HL-60/S4 treated with retinoic acid at 250 ng/mL for 4 days and 3 days (cell line): Measurements from ENCODE around the gene PCBP3.

Source experiments
- in situ Hi-C: fragments of 300-500 bp; cut with MboI; formaldehyde crosslinking; loops from 2 replicates; pipeline ENCODE4 v1.7.0; 2022; ENCODE audit warnings: low sequenced_read_pairs

PCBP3 gene

DNA sequence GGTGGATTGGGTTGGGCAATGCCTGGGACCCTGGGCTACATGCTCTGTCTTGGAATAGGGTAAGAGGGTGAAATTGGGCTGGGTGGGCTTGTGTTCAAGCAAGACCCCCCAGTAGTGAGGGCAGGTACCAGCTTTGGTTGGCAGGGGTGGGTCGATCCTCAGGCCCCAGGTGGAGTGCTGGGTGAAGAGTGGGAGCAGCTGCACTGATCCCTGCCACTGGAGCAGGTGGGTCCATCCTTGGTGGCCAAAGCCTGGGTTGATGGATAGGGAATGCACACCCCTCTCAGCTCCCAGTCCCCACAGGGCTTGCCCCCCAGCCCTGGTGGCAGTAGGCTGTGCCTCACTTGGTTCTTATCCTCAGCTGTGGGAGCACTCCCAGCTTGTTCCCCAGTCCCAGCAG is 135.2 kb downstream of the PCBP3 start:
- in situ Hi-C loops: no loop called here

GRCh38 chr21:45779226-45779625 is 135.7 kb downstream of the PCBP3 start:
- in situ Hi-C loops: no loop called here

DNA sequence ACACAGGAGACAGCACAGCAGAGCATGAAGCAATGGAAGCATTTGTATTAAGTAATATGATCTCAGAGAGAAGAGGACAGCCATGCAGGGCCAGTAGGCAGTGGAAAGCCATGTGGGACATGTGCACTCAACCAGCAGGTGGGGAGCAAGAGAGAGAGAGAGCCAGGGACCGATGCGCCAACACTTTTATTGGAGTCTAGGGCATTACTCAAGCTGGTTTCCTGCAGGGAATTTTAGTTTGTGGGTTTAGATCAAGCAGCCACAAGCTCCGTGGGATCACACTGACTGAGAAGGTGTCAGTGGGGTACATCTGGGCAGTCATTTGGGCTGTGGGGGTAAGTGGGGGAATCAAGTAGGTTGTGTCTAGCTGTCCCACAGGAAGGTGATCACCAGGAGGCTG is 137.1 kb downstream of the PCBP3 start:
- in situ Hi-C loops: no loop called here

GRCh38 chr21:45781741-45782140 is 138.2 kb downstream of the PCBP3 start:
- in situ Hi-C loops: no loop called here

- in situ Hi-C loops: no loop called here
These were observed 143.1 kb downstream of the PCBP3 start for GRCh38 chr21:45786660-45787059.

- in situ Hi-C loops: no loop called here
These were observed 143.8 kb downstream of the PCBP3 start for GRCh38 chr21:45787371-45787770.

DNA sequence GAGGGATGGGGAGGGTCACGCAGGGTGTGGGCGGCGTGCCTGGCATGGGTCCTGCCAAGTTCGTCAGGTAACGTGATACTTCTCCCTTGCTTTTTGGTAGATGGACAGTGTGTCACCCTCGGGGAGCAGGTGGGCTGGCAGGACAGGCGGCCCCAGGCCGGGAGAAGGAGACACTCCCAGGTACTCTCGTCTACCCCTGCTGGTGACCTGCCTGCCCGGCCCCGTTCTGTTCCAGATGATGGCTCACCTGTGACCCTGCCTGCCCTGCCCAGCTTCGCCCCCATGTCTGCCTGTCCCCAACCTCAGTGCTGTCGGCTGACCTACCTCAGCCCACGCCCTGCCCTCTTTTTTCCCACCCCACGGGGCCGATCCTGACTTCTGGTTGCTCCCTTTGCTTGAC is 144.7 kb downstream of the PCBP3 start:
- in situ Hi-C loops: no loop called here

- in situ Hi-C loops: no loop called here
These were observed 145.3 kb downstream of the PCBP3 start for GRCh38 chr21:45788637-45789506.

GRCh38 chr21:45790427-45790826 is 146.9 kb downstream of the PCBP3 start:
- in situ Hi-C loops: no loop called here

GRCh38 chr21:45791562-45792418 is 148.3 kb downstream of the PCBP3 start:
- in situ Hi-C loops: no loop called here

GRCh38 chr21:45792682-45793383 is 149.3 kb downstream of the PCBP3 start:
- in situ Hi-C loops: no loop called here

DNA sequence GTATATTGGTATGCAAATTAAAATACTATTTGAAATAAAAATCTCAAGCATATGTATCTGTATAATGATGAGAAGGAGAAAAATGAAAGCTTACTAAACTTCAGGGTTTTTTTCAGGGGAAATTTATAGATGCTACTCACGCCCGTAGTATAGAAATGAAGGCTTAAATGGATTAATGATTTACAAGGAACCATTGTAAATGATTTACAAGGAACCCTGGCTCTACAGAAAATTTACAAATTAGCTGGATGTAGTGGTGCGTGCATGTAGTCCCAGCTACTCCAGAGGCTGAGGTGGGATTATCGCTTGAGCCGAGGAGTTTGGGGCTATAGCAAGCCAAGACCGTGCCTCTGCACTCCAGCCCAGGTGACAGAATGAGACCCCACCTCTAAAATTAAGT is 150.5 kb downstream of the PCBP3 start:
- in situ Hi-C loops: no loop called here

GRCh38 chr21:45796003-45796402 is 152.5 kb downstream of the PCBP3 start:
- in situ Hi-C loops: no loop called here

GRCh38 chr21:45797338-45797737 is 153.8 kb downstream of the PCBP3 start:
- in situ Hi-C loops: no loop called here

DNA sequence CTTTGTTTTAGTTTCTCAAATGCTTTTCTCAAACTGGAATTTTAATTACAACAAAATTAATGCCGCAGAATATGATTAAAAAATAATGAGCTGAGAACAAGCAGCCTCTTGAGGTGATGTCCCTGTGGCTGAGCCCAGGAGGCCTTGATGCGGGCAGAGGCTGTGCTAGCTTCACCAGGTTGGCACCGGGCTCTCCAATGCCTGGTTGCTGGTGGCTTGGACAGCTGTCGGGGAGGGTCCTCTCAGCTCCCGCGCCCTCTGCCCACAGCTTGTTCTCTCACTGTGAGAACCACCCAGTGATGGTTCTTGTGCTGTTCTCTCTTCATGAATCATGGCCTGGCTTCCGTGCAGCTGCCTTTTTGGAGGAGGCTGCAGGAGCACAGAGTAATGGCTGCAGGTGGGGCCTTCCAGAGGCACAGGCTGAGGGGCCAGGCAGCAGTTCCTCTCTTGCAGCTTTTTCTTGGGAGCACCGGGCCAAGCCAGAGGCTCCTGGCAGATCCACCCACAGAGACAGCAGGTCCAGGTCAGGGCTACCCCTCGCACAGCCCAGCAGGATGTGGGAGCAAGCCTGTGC is 156.3 kb downstream of the PCBP3 start:
- in situ Hi-C loops: loop anchor here (25.0 kb wide), 2 partner anchors 238 to 338 kb away; no protein-coding TSS in a partner anchor

GRCh38 chr21:45800339-45801080 is 157.0 kb downstream of the PCBP3 start:
- in situ Hi-C loops: loop anchor here (25.0 kb wide), 2 partner anchors 238 to 338 kb away; no protein-coding TSS in a partner anchor

DNA sequence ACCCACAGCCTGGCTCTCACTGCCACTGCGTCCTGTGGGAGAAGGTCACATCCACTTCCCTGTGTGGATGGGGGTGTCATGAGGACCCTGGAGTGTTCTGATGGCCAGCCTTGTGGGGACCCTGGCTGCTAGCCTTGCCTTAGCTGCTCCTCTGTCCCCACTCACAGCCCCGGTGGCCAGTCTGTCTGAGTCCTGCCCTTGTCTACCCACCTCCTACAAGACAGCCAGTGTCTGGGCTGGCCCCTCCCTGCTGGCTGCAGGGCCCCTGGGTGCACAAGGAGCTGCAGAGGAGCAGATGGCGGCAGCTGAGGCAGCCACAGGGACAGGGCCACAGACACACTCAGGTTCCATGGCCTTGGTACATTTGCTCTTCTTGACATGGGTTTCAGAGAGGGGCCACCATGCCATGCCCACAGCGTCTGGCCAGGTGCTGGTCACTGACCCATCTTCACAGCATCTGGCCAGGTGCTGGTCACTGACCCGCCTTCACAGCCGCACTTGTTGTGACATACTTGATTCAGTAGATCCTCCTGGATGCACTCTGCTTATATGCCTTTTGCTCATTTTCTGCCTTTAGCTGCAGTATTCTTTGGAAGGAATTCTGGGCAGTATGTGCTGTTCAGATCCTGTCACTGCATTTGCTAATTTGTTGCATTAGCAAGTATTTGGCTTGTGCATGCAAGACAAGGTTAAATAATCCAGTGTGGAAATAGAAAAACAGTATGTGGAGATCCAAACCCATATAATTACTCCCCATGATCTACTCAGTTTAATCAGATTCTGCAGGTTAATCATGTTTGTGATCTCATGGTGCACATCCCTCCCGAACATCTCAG is 157.8 kb downstream of the PCBP3 start:
- in situ Hi-C loops: loop anchor here (25.0 kb wide), 2 partner anchors 239 to 339 kb away; no protein-coding TSS in a partner anchor

DNA sequence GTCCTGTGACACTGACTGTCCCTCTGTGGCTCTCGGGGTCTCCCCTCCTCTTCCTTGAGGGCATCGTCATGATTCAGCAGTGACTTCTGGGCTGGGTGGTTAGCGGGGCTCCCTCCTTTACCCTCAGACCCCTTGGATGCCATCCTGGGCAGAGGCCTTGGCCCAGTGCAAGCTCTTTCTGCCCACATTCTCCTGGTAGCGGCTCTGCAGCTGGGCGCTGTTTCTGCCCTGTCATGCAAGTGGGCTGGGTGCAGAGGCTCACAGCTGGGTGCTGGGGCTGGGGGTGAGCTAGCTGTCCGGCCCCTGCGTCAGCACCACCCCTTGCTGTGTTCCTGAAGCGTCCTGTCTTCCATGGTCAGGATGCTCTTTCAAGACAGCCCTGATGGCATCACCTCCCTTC is 158.5 kb downstream of the PCBP3 start:
- in situ Hi-C loops: loop anchor here (25.0 kb wide), 2 partner anchors 240 to 340 kb away; no protein-coding TSS in a partner anchor

DNA sequence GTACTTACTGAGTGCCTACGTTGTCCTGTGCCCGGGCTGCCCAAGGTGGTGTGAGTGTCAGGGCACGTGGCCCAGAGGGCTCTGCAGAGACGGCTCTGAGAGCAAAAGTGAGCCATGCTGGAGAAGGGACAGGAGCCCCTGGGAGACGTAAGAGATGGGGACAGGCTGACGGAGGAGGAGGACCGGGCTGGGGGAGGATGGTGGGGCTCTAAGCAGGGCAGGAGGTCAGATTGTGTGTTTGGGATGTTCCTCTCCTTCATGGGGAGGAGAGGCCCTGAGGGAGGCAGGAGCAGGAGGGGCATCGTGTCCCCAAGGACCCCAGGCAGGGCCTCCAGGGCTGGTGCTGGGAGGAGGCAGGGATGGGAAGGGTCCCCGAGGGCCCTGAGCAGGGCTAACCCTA is 158.9 kb downstream of the PCBP3 start:
- in situ Hi-C loops: loop anchor here (25.0 kb wide), 2 partner anchors 240 to 340 kb away; no protein-coding TSS in a partner anchor
